ENCODE data around the gene SLC25A1. TPM values are rescaled to one million over a fixed set of nuclear protein-coding genes. Genes with fewer than 3 reads are reported as not detected.

SLC25A1 gene
- total RNA-seq, 1 experiment from 2014 or later = 151 TPM

DNA sequence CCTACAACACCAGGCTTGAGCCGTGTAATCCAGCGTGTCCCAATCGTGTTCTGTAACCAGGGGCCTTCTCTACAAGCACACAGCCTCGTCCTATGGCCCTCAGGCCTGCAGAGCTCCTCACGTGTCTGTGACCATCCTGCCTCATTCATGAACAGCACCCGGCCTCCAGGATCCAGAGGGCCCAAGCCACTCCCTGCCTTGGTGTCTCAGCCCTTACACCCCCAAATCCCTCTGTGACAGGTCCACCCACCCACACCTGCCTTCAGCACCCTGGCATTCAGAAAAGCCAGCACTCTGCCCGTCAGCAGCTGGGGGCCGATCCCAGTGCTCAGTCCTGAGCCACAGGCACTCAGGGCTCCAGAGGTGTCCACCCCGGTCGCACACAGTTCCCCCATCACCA is 41.6 kb downstream of the SLC25A1 start:
- H4K8ac ChIP-seq (replicated peaks; ENCODE audit: insufficient read length, low read depth, low read length) = no peak overlapping the region
- H2BK20ac ChIP-seq (ENCODE audit: low read depth, low read length, poor library complexity, severe bottlenecking) = no peak overlapping the region
- Mint-ChIP-seq H3K9me3 (no peaks in the 10 kb centered on the region), H3K27me3 (ENCODE audit: low read depth) (no peaks in the 10 kb centered on the region), H3K4me3 (no peak overlapping the region), H3K4me1 (no peaks in the 10 kb centered on the region), H3K27ac (no peak overlapping the region), H3K36me3 (ENCODE audit: insufficient read depth in 1 of 3, low read depth in 3 of 3) (peaks cover 29 to 82% (median 59%) of the 10 kb centered on the region in 3 experiments)
- H2BK15ac ChIP-seq (ENCODE audit: low read depth, low read length) = no peak overlapping the region
- H3K18ac ChIP-seq (ENCODE audit: insufficient read length, low read depth, low read length) = no peak overlapping the region
- H3K23me2 ChIP-seq (ENCODE audit: insufficient read length, low read depth, low read length, poor library complexity, severe bottlenecking) = no peaks in the 10 kb centered on the region
- H2BK12ac ChIP-seq (ENCODE audit: insufficient read length, low read depth, low read length) = no peak overlapping the region
- no peak overlapping the region for H3K14ac ChIP-seq (ENCODE audit: insufficient read depth, low read length)
- no peaks in the 10 kb centered on the region for H4K20me1 ChIP-seq (ENCODE audit: control insufficient read depth, insufficient read depth, insufficient read length)
- H2AK5ac ChIP-seq (ENCODE audit: insufficient read length, low read length) = no peak overlapping the region
- WGBS (ENCODE audit: extremely low coverage, insufficient read length, low lambda C conversion rate) = no CpG with 5 or more reads among the region's 10 CpGs
- H3K23ac ChIP-seq (ENCODE audit: insufficient read length, low read depth, low read length) = no peak overlapping the region
- no peak overlapping the region for H3K9ac ChIP-seq (ENCODE audit: extremely low read depth, insufficient read length, low read length)
- TF ChIP-seq, protein P1, sequence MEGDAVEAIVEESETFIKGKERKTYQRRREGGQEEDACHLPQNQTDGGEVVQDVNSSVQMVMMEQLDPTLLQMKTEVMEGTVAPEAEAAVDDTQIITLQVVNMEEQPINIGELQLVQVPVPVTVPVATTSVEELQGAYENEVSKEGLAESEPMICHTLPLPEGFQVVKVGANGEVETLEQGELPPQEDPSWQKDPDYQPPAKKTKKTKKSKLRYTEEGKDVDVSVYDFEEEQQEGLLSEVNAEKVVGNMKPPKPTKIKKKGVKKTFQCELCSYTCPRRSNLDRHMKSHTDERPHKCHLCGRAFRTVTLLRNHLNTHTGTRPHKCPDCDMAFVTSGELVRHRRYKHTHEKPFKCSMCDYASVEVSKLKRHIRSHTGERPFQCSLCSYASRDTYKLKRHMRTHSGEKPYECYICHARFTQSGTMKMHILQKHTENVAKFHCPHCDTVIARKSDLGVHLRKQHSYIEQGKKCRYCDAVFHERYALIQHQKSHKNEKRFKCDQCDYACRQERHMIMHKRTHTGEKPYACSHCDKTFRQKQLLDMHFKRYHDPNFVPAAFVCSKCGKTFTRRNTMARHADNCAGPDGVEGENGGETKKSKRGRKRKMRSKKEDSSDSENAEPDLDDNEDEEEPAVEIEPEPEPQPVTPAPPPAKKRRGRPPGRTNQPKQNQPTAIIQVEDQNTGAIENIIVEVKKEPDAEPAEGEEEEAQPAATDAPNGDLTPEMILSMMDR (conservative IDR thresholded peaks at IDR 0.05) = no peak
- H4K91ac ChIP-seq (ENCODE audit: insufficient read length, low read depth, low read length) = no peak overlapping the region
- DNase-seq = no peak
- H3K79me2 ChIP-seq (ENCODE audit: insufficient read depth, low read length) = no peaks in the 10 kb centered on the region
- H2BK120ac ChIP-seq (ENCODE audit: low read depth, low read length, poor library complexity, severe bottlenecking) = no peak overlapping the region
- H3T11ph ChIP-seq (ENCODE audit: low read length) = no peak overlapping the region
- H3K4ac ChIP-seq (ENCODE audit: low read depth, low read length) = no peak overlapping the region
- H3K4me1 ChIP-seq (ENCODE audit: insufficient read depth, low read length) = no peaks in the 10 kb centered on the region
- no peaks in the 10 kb centered on the region for H3K79me1 ChIP-seq (ENCODE audit: insufficient read depth, low read depth, low read length, poor library complexity, severe bottlenecking)
- no peak overlapping the region for H4K5ac ChIP-seq (ENCODE audit: insufficient read length, low read depth, low read length)
- no peaks in the 10 kb centered on the region for H3K9me3 ChIP-seq (ENCODE audit: control insufficient read depth, low read depth, low read length)
- H3K4me2 ChIP-seq (ENCODE audit: insufficient read depth, insufficient read length, low read length) = no peak overlapping the region
- H3K27ac ChIP-seq (ENCODE audit: insufficient read length, low read depth, low read length) = no peak overlapping the region
- H2AFZ ChIP-seq (ENCODE audit: low read length) = no peak overlapping the region
- H3K56ac ChIP-seq (ENCODE audit: insufficient read length, low read depth, low read length) = no peak overlapping the region
- no peaks in the 10 kb centered on the region for H3K27me3 ChIP-seq (ENCODE audit: insufficient read depth, low read length)
- no peak overlapping the region for H2BK5ac ChIP-seq (ENCODE audit: insufficient read length, low read length)

Measured in H9 (cell line).